ENCODE data around the gene ADAMTS17. TPM values are rescaled to one million over a fixed set of nuclear protein-coding genes. Genes with fewer than 3 reads are reported as not detected.

ADAMTS17 gene
- total and polyA plus RNA-seq, 9 of the 15 experiments (the other 6 are each of a cell fraction or from before 2014, with no cell fraction given), result 0.01 to 0.14 (median 0.07) TPM; not detected in 6

GRCh38 chr15:99969261-99969920 is 372.4 kb downstream of the ADAMTS17 start (continued):
- TF ChIP-seq E4F1 (CRISPR knock-in tag; IDR thresholded peaks at IDR 0.05; ENCODE audit: borderline replicate concordance), result no peak

- Histone ChIP-seq H3K79me2 (ENCODE audit: control insufficient read depth, insufficient read depth, low read length) (no peaks in the 10 kb centered on the region), H3K9me3 (replicated peaks; ENCODE audit: control insufficient read depth, insufficient read depth, low read depth, low read length) (no peaks in the 10 kb centered on the region), H2AFZ (ENCODE audit: low read depth, low read length) (no peak overlapping the region), H3K9ac (ENCODE audit: insufficient read depth in 1 of 2, low read depth in 2 of 2, low read length in 2 of 2) (no peak overlapping the region), H3K27ac (ENCODE audit: extremely low read depth, low read depth, low read length) (no peak overlapping the region), H4K20me1 (replicated peaks; ENCODE audit: control insufficient read depth, insufficient read depth, low read length) (no peaks in the 10 kb centered on the region), H3K4me2 (ENCODE audit: insufficient read depth, low read length) (no peak overlapping the region), H3K27me3 (ENCODE audit: control insufficient read depth in 2 of 2, insufficient read depth in 2 of 2, low read length in 2 of 2) (peaks cover 8 to 28% of the 10 kb centered on the region in 2 experiments; a peak in 4 of 5 replicates), H3K9me1 (ENCODE audit: control insufficient read depth, insufficient read depth, low read length) (no peaks in the 10 kb centered on the region), H3K36me3 (ENCODE audit: control insufficient read depth, insufficient read depth, low read length) (no peaks in the 10 kb centered on the region), H3K4me3 (no peak overlapping the region), H3K4me1 (replicated peaks in 1 of 2; ENCODE audit: control insufficient read depth in 2 of 2, insufficient read depth in 2 of 2, low read length in 2 of 2) (no peaks in the 10 kb centered on the region)
- in situ Hi-C loops (cut with MboI), result no loop called here
- intact Hi-C loops (cut with micrococcal nuclease), result no loop called here
- WGBS (ENCODE audit: insufficient coverage, low coverage, missing lambda C conversion rate), result 3% methylated on average over 11 of the region's 11 CpGs
- no peak for ATAC-seq
- ChIA-PET POLR2A (interaction anchor here (0.7 kb wide), 1 partner anchor 176 kb away, joined by 3 read pairs; no protein-coding TSS in a partner anchor), CTCF (ENCODE audit: low intra/inter-chr PET ratio) (no interaction called here)
- FAIRE-seq, result no peak
- BruUV-seq (replicated peaks), result no TSS peak
- DNase-seq (ENCODE audit: extremely low read depth in 1 of 4, low spot score in 3 of 4), result no peak
- TF ChIP-seq CUX1 (CRISPR knock-in tag; IDR thresholded peaks at IDR 0.05) (no peak), ZNF778 (CRISPR knock-in tag; IDR thresholded peaks at IDR 0.05) (no peak), STAG1 (CRISPR knock-in tag; IDR thresholded peaks at IDR 0.05; ENCODE audit: borderline replicate concordance) (no peak), NRF1 (conservative IDR thresholded peaks at IDR 0.05 in 1 of 2, IDR thresholded peaks at IDR 0.05 in 1 of 2) (no peak), ZNF347 (CRISPR knock-in tag; IDR thresholded peaks at IDR 0.05; ENCODE audit: low read depth) (no peak), EHMT2 (IDR thresholded peaks at IDR 0.05) (no peak), HNRNPH1 (optimal IDR thresholded peaks at IDR 0.05; ENCODE audit: low read depth, low read length) (no peak), ZNF436 (CRISPR knock-in tag; IDR thresholded peaks at IDR 0.05) (no peak)
Measured at GRCh38 chr15:99967841-99968371, 373.9 kb downstream of the ADAMTS17 start.
